AG10803 (cell line): ENCODE data around the gene MYO18B.

Experiments
- DNase-seq: peaks from one replicate; pipeline ENCODE4 v3.0.0; 2010; ENCODE audit warnings: low read depth
- H3K4me3 ChIP-seq: 2 replicates; pipeline ENCODE4 v1.5.1; 2011; ENCODE audit warnings: mild to moderate bottlenecking, low read length, control low read depth
- CTCF ChIP-seq: conservative IDR thresholded peaks from 2 replicates; pipeline ENCODE4 v1.5.1; 2011; ENCODE audit warnings: mild to moderate bottlenecking, low read length, control low read depth, inconsistent platforms

MYO18B gene

GRCh38 chr22:25802018-25802417, 60.0 kb downstream of the MYO18B start:
- no peak overlapping the region for H3K4me3 ChIP-seq
- no peak for TF ChIP-seq CTCF
- no peak for DNase-seq

- no peak for DNase-seq
- TF ChIP-seq CTCF = no peak
- no peak overlapping the region for H3K4me3 ChIP-seq
These were observed 62.7 kb downstream of the MYO18B start for GRCh38 chr22:25804676-25805075.

- no peak for TF ChIP-seq CTCF
- no peak for DNase-seq
- H3K4me3 ChIP-seq = no peak overlapping the region
These were observed 64.6 kb downstream of the MYO18B start for GRCh38 chr22:25806579-25806978.

GRCh38 chr22:25814685-25815084, 72.7 kb downstream of the MYO18B start:
- H3K4me3 ChIP-seq = no peak overlapping the region
- DNase-seq = no peak
- no peak for TF ChIP-seq CTCF

- no peak for TF ChIP-seq CTCF
- no peak overlapping the region for H3K4me3 ChIP-seq
- DNase-seq = no peak
These were observed 73.6 kb downstream of the MYO18B start for GRCh38 chr22:25815561-25815960.

- no peak for DNase-seq
- no peak overlapping the region for H3K4me3 ChIP-seq
- no peak for TF ChIP-seq CTCF
These were observed 74.6 kb downstream of the MYO18B start for GRCh38 chr22:25816522-25817059.

- no peak overlapping the region for H3K4me3 ChIP-seq
- no peak for TF ChIP-seq CTCF
- no peak for DNase-seq
These were observed 75.3 kb downstream of the MYO18B start for GRCh38 chr22:25817092-25817943.
